Measurements from ENCODE around the gene CELA3A.

DNA sequence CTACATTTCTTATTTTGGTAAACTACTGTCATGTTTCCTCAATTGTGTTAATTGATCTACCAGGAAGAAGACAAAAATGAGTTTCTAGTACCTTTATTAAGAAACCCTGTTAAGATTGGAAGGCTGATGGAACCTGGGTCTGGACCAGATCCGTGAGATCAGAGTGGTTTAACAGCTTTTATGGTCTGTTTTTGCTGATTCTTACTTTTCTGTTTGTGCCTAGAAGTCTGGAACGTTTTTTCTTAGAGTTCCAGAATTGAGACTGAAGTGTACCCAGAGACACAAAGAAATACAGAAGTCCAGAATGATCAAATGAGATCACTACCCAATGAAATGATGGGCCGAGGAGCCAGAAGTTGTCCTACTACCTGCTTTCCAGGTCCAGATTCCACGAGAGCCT, 28.6 kb downstream of the CELA3A start:
- TF ChIP-seq, protein P1, sequence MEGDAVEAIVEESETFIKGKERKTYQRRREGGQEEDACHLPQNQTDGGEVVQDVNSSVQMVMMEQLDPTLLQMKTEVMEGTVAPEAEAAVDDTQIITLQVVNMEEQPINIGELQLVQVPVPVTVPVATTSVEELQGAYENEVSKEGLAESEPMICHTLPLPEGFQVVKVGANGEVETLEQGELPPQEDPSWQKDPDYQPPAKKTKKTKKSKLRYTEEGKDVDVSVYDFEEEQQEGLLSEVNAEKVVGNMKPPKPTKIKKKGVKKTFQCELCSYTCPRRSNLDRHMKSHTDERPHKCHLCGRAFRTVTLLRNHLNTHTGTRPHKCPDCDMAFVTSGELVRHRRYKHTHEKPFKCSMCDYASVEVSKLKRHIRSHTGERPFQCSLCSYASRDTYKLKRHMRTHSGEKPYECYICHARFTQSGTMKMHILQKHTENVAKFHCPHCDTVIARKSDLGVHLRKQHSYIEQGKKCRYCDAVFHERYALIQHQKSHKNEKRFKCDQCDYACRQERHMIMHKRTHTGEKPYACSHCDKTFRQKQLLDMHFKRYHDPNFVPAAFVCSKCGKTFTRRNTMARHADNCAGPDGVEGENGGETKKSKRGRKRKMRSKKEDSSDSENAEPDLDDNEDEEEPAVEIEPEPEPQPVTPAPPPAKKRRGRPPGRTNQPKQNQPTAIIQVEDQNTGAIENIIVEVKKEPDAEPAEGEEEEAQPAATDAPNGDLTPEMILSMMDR (IDR thresholded peaks at IDR 0.05), result no peak
- TF ChIP-seq POLR2A (IDR thresholded peaks at IDR 0.05), result no peak
- TF ChIP-seq POLR2AphosphoS5 (IDR thresholded peaks at IDR 0.05), result no peak
- no peak for TF ChIP-seq EP300 (IDR thresholded peaks at IDR 0.05; ENCODE audit: low read depth)
